IMR-90 (cell line): ENCODE measurements around the gene GREB1L. TPM values are rescaled to one million over a fixed set of nuclear protein-coding genes. Genes with fewer than 3 reads are reported as not detected.

Experiments
- ATAC-seq: fragments of 200-7000 bp; cut with Tn5 transposase; 2 replicates; pipeline ENCODE4 v1.9.1; 2020; ENCODE audit warnings: low read depth, mild to moderate bottlenecking, moderate library complexity
- BruUV-seq: library from RNA; stranded (reverse); fragments of 400-500 nt; replicated peaks from 2 replicates; lab custom pipeline; 2021; lab: Mats Ljungman, UMichigan
- CTCF ChIA-PET: fragments of 300-600 bp; formaldehyde crosslinking; extraction: SDS; loops from one replicate; lab custom pipeline; 2021; ENCODE audit warnings: antibody characterized with exemption; lab: Yijun Ruan, JAX
- POLR2A ChIA-PET: fragments of 300-600 bp; sonication (Branson Sonifier 250); formaldehyde crosslinking; loops from one replicate; lab custom pipeline; 2022; ENCODE audit warnings: antibody characterized with exemption; ENCODE audit not compliant: unreplicated experiment; lab: Charles Lee
- DNase-seq: peaks from one replicate; pipeline ENCODE4 v3.0.0; 2013
- H2AFZ ChIP-seq: replicated peaks from 2 replicates; pipeline ENCODE3; 2013; ENCODE audit warnings: low read length, mild to moderate bottlenecking; ENCODE audit not compliant: poor library complexity
- H2AK5ac ChIP-seq: 2 replicates; pipeline ENCODE4 v1.6.1; 2013; ENCODE audit warnings: low read depth, low read length, inconsistent platforms
- H2AK9ac ChIP-seq: replicated peaks from 2 replicates; pipeline ENCODE3; 2013; ENCODE audit warnings: mild to moderate bottlenecking, low read depth, low read length, moderate library complexity; ENCODE audit not compliant: poor library complexity
- H2BK120ac ChIP-seq: 2 replicates; pipeline ENCODE4 v1.6.1; 2013; ENCODE audit warnings: low read depth, low read length, inconsistent platforms
- H2BK15ac ChIP-seq: 3 replicates; pipeline ENCODE4 v1.6.1; 2013; ENCODE audit warnings: low read depth, low read length, inconsistent platforms
- H2BK20ac ChIP-seq: 2 replicates; pipeline ENCODE4 v1.6.1; 2013; ENCODE audit warnings: low read depth, mild to moderate bottlenecking, inconsistent platforms, low read length, moderate library complexity
- H2BK5ac ChIP-seq: 2 replicates; pipeline ENCODE4 v1.6.1; 2013; ENCODE audit warnings: mild to moderate bottlenecking, low read depth, low read length, inconsistent platforms; ENCODE audit not compliant: poor library complexity, severe bottlenecking
- H3K14ac ChIP-seq: replicated peaks from 2 replicates; pipeline ENCODE4 v1.6.1; 2013; ENCODE audit warnings: low read depth, low read length, inconsistent platforms
- H3K18ac ChIP-seq: 2 replicates; pipeline ENCODE4 v1.6.1; 2013; ENCODE audit warnings: low read depth, low read length, control low read depth
- H3K23ac ChIP-seq: 2 replicates; pipeline ENCODE4 v1.6.1; 2013; ENCODE audit warnings: low read depth, low read length, inconsistent platforms
- H3K27ac ChIP-seq: 2 replicates; pipeline ENCODE4 v1.5.1; 2013; ENCODE audit warnings: mild to moderate bottlenecking, control low read depth, low read length; ENCODE audit not compliant: insufficient read depth
- H3K27me3 ChIP-seq: 2 replicates; pipeline ENCODE4 v1.6.1; 2013; ENCODE audit warnings: low read length; ENCODE audit not compliant: control insufficient read depth, insufficient read depth
- H3K36me3 ChIP-seq: 2 replicates; pipeline ENCODE4 v1.6.1; 2013; ENCODE audit warnings: low read length, mixed read lengths; ENCODE audit not compliant: control insufficient read depth, insufficient read depth
- H3K4ac ChIP-seq: 2 replicates; pipeline ENCODE4 v1.6.1; 2013; ENCODE audit warnings: low read depth, low read length, inconsistent platforms
- H3K4me1 ChIP-seq: 2 replicates; pipeline ENCODE4 v1.6.1; 2013; ENCODE audit warnings: low read length, mixed read lengths; ENCODE audit not compliant: control insufficient read depth, insufficient read depth
- H3K4me2 ChIP-seq: 2 replicates; pipeline ENCODE4 v1.6.1; 2013; ENCODE audit warnings: low read depth, mild to moderate bottlenecking, control low read depth, low read length, moderate library complexity
- H3K4me3 ChIP-seq: 2 replicates; pipeline ENCODE4 v1.5.1; 2013; ENCODE audit warnings: low read depth, mild to moderate bottlenecking, control low read depth, low read length, moderate library complexity; ENCODE audit not compliant: insufficient read depth
- H3K56ac ChIP-seq: 2 replicates; pipeline ENCODE4 v1.6.1; 2013; ENCODE audit warnings: low read length, inconsistent platforms; ENCODE audit not compliant: insufficient read depth; ENCODE audit errors: extremely low read depth
- H3K79me1 ChIP-seq, 2 experiments: 2 replicates each; pipeline ENCODE4 v1.6.1; 2013; ENCODE audit warnings: low read length in 2 of 2, inconsistent platforms in 1 of 2, low read depth in 1 of 2
- H3K9ac ChIP-seq: 2 replicates; pipeline ENCODE4 v1.6.1; 2013; ENCODE audit warnings: low read depth, low read length, control low read depth
- H3K9me1 ChIP-seq: 2 replicates; pipeline ENCODE4 v1.6.1; 2013; ENCODE audit warnings: low read length, inconsistent platforms; ENCODE audit not compliant: insufficient read depth
- H3K9me3 ChIP-seq: 2 replicates; pipeline ENCODE4 v1.6.1; 2013; ENCODE audit warnings: low read length; ENCODE audit not compliant: control insufficient read depth, insufficient read depth
- H4K20me1 ChIP-seq: 2 replicates; pipeline ENCODE4 v1.6.1; 2013; ENCODE audit warnings: low read length, inconsistent platforms; ENCODE audit not compliant: insufficient read depth
- H4K5ac ChIP-seq: 2 replicates; pipeline ENCODE4 v1.6.1; 2013; ENCODE audit warnings: mild to moderate bottlenecking, low read depth, low read length, control low read depth
- H4K8ac ChIP-seq, 2 experiments: 2 replicates each; pipeline ENCODE4 v1.6.1; 2013; ENCODE audit warnings: low read depth in 2 of 2, low read length in 2 of 2, control low read depth in 1 of 2, inconsistent platforms in 1 of 2
- H4K91ac ChIP-seq: 2 replicates; pipeline ENCODE4 v1.6.1; 2013; ENCODE audit warnings: low read depth, low read length, inconsistent platforms; ENCODE audit not compliant: insufficient read depth
- BHLHE40 ChIP-seq: fragments of 150-350 bp; IDR thresholded peaks from 2 replicates; pipeline ENCODE4 v1.6.1; 2016; ENCODE audit warnings: mild to moderate bottlenecking, low read depth, low read length
- CHD1 ChIP-seq: IDR thresholded peaks from 2 replicates; pipeline ENCODE4 v1.6.1; 2012; ENCODE audit warnings: low read depth, low read length, improper control_type of control experiment
- FOS ChIP-seq: fragments of 150-350 bp; IDR thresholded peaks from 2 replicates; pipeline ENCODE4 v1.6.1; 2016; ENCODE audit warnings: low read depth, low read length
- MAFK ChIP-seq: IDR thresholded peaks from 2 replicates; pipeline ENCODE4 v1.6.1; 2012; ENCODE audit warnings: low read depth, low read length, improper control_type of control experiment
- MAZ ChIP-seq: IDR thresholded peaks from 2 replicates; pipeline ENCODE4 v1.6.1; 2012; ENCODE audit warnings: low read depth, mild to moderate bottlenecking, low read length, improper control_type of control experiment, moderate library complexity, borderline replicate concordance
- MXI1 ChIP-seq: IDR thresholded peaks from 2 replicates; pipeline ENCODE4 v1.6.1; 2012; ENCODE audit warnings: low read depth, mild to moderate bottlenecking, low read length, moderate library complexity, borderline replicate concordance
- RAD21 ChIP-seq: IDR thresholded peaks from 2 replicates; pipeline ENCODE4 v1.6.1; 2012; ENCODE audit warnings: low read length, improper control_type of control experiment
- RCOR1 ChIP-seq: IDR thresholded peaks from 2 replicates; pipeline ENCODE4 v1.6.1; 2012; ENCODE audit warnings: mild to moderate bottlenecking, low read length, improper control_type of control experiment; ENCODE audit not compliant: insufficient replicate concordance
- RFX5 ChIP-seq: IDR thresholded peaks from 2 replicates; pipeline ENCODE4 v1.8.0; 2012; ENCODE audit warnings: low read depth, mild to moderate bottlenecking, low read length, moderate library complexity
- WGBS, 2 experiments: methylation state at CpG; one replicate each; pipeline versions ENCODE4 v1.1.5 to v1.1.7; 2013; ENCODE audit warnings: missing lambda C conversion rate in 2 of 2; ENCODE audit not compliant: insufficient read length in 1 of 2; ENCODE audit errors: extremely low coverage in 2 of 2; 5-methylcytosine and 5-hydroxymethylcytosine counted together
- dilution Hi-C: fragments of 300-500 bp; cut with HindIII; formaldehyde crosslinking; loops from one replicate; pipeline ENCODE4 v1.14.3; 2018; ENCODE audit warnings: low sequenced_read_pairs; ENCODE audit not compliant: unreplicated experiment
- in situ Hi-C: fragments of 300-500 bp; cut with MboI; formaldehyde crosslinking; loops from 3 replicates; pipeline ENCODE4 v1.14.3; 2019; ENCODE audit warnings: low sequenced_read_pairs, inconsistent platforms, mixed read lengths
- intact Hi-C: fragments of 100-400 bp; cut with micrococcal nuclease; formaldehyde crosslinking; loops from 2 replicates; pipeline ENCODE4 v1.10.0; 2022
- polyA plus RNA-seq, 3 experiments: library from polyadenylated mRNA; depleted of rRNA; stranded (reverse); fragments of >200 nt; gene quantifications; 2 replicates each; pipeline ENCODE4 v1.2.3, GENCODE V29; 2012; ENCODE audit warnings: low replicate concordance in 1 of 3
- total RNA-seq: library from RNA; depleted of rRNA; stranded (reverse); fragments of >200 nt; gene quantifications from 2 replicates; pipeline ENCODE4 v1.2.3, GENCODE V29; 2012
- TF ChIP-seq, protein P1 (sequence below): fragments of 150-350 bp; IDR thresholded peaks from 2 replicates; pipeline ENCODE4 v1.6.1; 2016; ENCODE audit warnings: low read depth, mild to moderate bottlenecking, low read length, moderate library complexity, borderline replicate concordance
- TF ChIP-seq, protein P2 (sequence below): conservative IDR thresholded peaks from 2 replicates; pipeline ENCODE4 v1.5.1; 2012; ENCODE audit warnings: mild to moderate bottlenecking, low read depth, low read length, improper control_type of control experiment

GREB1L gene
- total and polyA plus RNA-seq, 2 of the 4 experiments (the other 2 are of a cell fraction), result under 0.01 to 0.02 TPM

DNA sequence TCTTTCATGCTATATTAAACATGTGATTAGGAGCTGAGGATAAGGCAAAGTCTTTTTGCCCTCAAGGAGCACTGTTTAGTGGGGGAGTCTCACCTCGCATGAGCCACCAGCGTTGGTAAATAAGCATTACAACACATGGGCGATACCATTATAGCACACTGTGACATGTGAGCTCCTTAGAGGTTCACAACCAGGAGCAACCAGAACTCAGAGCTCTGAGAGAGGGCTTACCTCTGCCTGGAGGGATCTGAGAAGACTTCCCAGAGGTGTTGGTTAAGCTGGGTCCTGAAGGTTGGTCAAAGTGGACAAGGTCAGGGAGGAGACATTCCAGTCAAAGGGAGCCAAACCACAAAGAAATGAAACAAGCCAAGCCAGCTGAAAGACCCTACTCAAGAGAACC is 199.6 kb downstream of the GREB1L start:
- no peak for DNase-seq

More for the DNA sequence above, 199.6 kb downstream of the GREB1L start:
- H2BK120ac ChIP-seq, result no peak overlapping the region
- H3K14ac ChIP-seq, result no peak overlapping the region
- POLR2A ChIA-PET, result no interaction called here
- H2AFZ ChIP-seq, result no peak overlapping the region
- WGBS, 2 experiments, result no CpG with 5 or more reads among the region's 3 CpGs
- no peaks in the 10 kb centered on the region for H3K9me1 ChIP-seq
- H3K23ac ChIP-seq, result no peak overlapping the region
- no peak overlapping the region for H2AK5ac ChIP-seq
- no peak overlapping the region for H4K8ac ChIP-seq
- in situ Hi-C loops (loop anchor here (10.0 kb wide), 1 partner anchor 467 kb away; no protein-coding TSS in a partner anchor), dilution Hi-C loops (no loop called here), intact Hi-C loops (loop anchor here (5.0 kb wide), 2 partner anchors 369 to 389 kb away; no protein-coding TSS in a partner anchor)
- H3K79me1 ChIP-seq, result no peaks in the 10 kb centered on the region
- H2BK5ac ChIP-seq, result no peak overlapping the region
- H3K56ac ChIP-seq, result no peak overlapping the region
- no peaks in the 10 kb centered on the region for H3K9me3 ChIP-seq
- H3K18ac ChIP-seq, result no peak overlapping the region
- H2BK15ac ChIP-seq, result no peak overlapping the region
- no peak overlapping the region for H2BK20ac ChIP-seq
- no peak overlapping the region for H3K4me3 ChIP-seq
- no peak overlapping the region for H3K4me2 ChIP-seq
- no peak overlapping the region for H2AK9ac ChIP-seq
- no TSS peak for BruUV-seq
- H4K20me1 ChIP-seq, result no peaks in the 10 kb centered on the region
- H4K5ac ChIP-seq, result no peak overlapping the region
- H3K36me3 ChIP-seq, result no peaks in the 10 kb centered on the region
- peaks cover 4% of the 10 kb centered on the region for H3K4me1 ChIP-seq
- H3K27me3 ChIP-seq, result no peaks in the 10 kb centered on the region; the same call in 1 of the 2 replicates
- no peak overlapping the region for H3K27ac ChIP-seq
- ATAC-seq, result no peak
- no peak for TF ChIP-seq CHD1
- no peak for TF ChIP-seq MAFK
- TF ChIP-seq, protein P1, sequence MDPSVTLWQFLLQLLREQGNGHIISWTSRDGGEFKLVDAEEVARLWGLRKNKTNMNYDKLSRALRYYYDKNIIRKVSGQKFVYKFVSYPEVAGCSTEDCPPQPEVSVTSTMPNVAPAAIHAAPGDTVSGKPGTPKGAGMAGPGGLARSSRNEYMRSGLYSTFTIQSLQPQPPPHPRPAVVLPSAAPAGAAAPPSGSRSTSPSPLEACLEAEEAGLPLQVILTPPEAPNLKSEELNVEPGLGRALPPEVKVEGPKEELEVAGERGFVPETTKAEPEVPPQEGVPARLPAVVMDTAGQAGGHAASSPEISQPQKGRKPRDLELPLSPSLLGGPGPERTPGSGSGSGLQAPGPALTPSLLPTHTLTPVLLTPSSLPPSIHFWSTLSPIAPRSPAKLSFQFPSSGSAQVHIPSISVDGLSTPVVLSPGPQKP, result no peak
- no peak for TF ChIP-seq FOS
- no peak for TF ChIP-seq MAZ
- no peak for TF ChIP-seq MXI1
- TF ChIP-seq RAD21, result no peak
- TF ChIP-seq, protein P2, sequence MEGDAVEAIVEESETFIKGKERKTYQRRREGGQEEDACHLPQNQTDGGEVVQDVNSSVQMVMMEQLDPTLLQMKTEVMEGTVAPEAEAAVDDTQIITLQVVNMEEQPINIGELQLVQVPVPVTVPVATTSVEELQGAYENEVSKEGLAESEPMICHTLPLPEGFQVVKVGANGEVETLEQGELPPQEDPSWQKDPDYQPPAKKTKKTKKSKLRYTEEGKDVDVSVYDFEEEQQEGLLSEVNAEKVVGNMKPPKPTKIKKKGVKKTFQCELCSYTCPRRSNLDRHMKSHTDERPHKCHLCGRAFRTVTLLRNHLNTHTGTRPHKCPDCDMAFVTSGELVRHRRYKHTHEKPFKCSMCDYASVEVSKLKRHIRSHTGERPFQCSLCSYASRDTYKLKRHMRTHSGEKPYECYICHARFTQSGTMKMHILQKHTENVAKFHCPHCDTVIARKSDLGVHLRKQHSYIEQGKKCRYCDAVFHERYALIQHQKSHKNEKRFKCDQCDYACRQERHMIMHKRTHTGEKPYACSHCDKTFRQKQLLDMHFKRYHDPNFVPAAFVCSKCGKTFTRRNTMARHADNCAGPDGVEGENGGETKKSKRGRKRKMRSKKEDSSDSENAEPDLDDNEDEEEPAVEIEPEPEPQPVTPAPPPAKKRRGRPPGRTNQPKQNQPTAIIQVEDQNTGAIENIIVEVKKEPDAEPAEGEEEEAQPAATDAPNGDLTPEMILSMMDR, result no peak
- no peak for TF ChIP-seq BHLHE40
- TF ChIP-seq RFX5, result no peak
- TF ChIP-seq RCOR1, result no peak
- no peak overlapping the region for H3K4ac ChIP-seq
- H4K91ac ChIP-seq, result no peak overlapping the region
- no peak overlapping the region for H3K9ac ChIP-seq
- CTCF ChIA-PET, result no interaction called here
